MCF 10A (cell line): ENCODE results near the gene CLDN20. TPM values are rescaled to one million over a fixed set of nuclear protein-coding genes. Genes with fewer than 3 reads are reported as not detected.

ENCODE experiments used
- BruUV-seq: library from RNA; stranded (reverse); fragments of 400-500 nt; replicated peaks from 2 replicates; lab custom pipeline; 2021; lab: Mats Ljungman, UMichigan
- CTCF ChIA-PET: fragments of 300-600 bp; sonication (Branson Sonifier 250); formaldehyde crosslinking; extraction: SDS; loops from one replicate; lab custom pipeline; 2021; ENCODE audit warnings: antibody characterized with exemption, inconsistent platforms; lab: Yijun Ruan, JAX
- POLR2A ChIA-PET: fragments of 300-600, 350-650 bp; sonication (Branson Sonifier 250); formaldehyde crosslinking; extraction: SDS; loops from one replicate; lab custom pipeline; 2020; ENCODE audit warnings: antibody characterized with exemption, inconsistent platforms; lab: Yijun Ruan, JAX
- DNase-seq: peaks from one replicate; pipeline ENCODE4 v3.0.0-alpha.2; 2018; ENCODE audit not compliant: unreplicated experiment
- H3K27ac Mint-ChIP-seq: one replicate; pipeline ENCODE4 v1.8.0; 2022; ENCODE audit warnings: mild to moderate bottlenecking, low read depth, mixed read lengths; ENCODE audit not compliant: unreplicated experiment
- H3K27me3 Mint-ChIP-seq: one replicate; pipeline ENCODE4 v1.8.0; 2022; ENCODE audit warnings: mixed read lengths; ENCODE audit not compliant: insufficient read depth, unreplicated experiment
- H3K36me3 Mint-ChIP-seq: one replicate; pipeline ENCODE4 v1.8.0; 2022; ENCODE audit warnings: mild to moderate bottlenecking, moderate library complexity, mixed read lengths; ENCODE audit not compliant: insufficient read depth, unreplicated experiment
- H3K4me1 Mint-ChIP-seq: one replicate; pipeline ENCODE4 v1.8.0; 2022; ENCODE audit warnings: mixed read lengths; ENCODE audit not compliant: insufficient read depth, unreplicated experiment
- H3K4me3 Mint-ChIP-seq: one replicate; pipeline ENCODE4 v1.8.0; 2022; ENCODE audit warnings: mild to moderate bottlenecking, moderate library complexity, mixed read lengths; ENCODE audit not compliant: unreplicated experiment
- H3K9me3 Mint-ChIP-seq: one replicate; pipeline ENCODE4 v1.8.0; 2022; ENCODE audit warnings: mixed read lengths; ENCODE audit not compliant: unreplicated experiment
- CTCF ChIP-seq: fragments of 200-600 bp; IDR thresholded peaks from one replicate; pipeline ENCODE4 v1.8.0; 2022; ENCODE audit warnings: antibody characterized with exemption, mild to moderate bottlenecking; ENCODE audit not compliant: unreplicated experiment
- intact Hi-C: fragments of 100-400 bp; cut with micrococcal nuclease; formaldehyde crosslinking; loops from 2 replicates; pipeline ENCODE4 v1.14.1; 2022
- total RNA-seq: library from RNA; stranded (reverse); gene quantifications from 2 replicates; pipeline ENCODE4 v1.2.3, GENCODE V29; 2022

The CLDN20 gene
- total RNA-seq, 1 experiment from 2014 or later: not detected

DNA sequence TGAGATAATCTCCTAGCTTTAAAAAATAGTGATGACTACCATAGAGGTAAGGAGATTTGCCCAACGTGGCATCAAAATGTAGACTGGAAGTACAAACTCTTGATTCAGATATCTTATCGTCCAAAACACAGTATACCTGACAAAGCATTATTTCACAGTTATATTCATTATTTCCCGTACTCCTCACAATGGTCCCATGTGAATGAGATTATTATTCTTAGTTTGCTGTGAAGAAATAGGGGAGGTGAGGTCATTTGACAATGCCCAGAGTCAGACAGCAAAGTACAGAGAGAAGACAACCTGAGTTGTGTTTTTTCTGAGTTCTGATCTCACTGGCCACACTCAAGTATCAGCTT lies 51.7 kb downstream of the CLDN20 start:
- intact Hi-C loops: loop anchor here (5.0 kb wide), 2 partner anchors 1372 to 1467 kb away; no protein-coding TSS in a partner anchor
- Mint-ChIP-seq H3K27me3 (no peaks in the 10 kb centered on the region), H3K4me3 (peak overlapping the region; percentile 79), H3K36me3 (peaks cover 4% of the 10 kb centered on the region), H3K4me1 (peaks cover 1% of the 10 kb centered on the region), H3K27ac (peak overlapping the region; percentile 97), H3K9me3 (no peaks in the 10 kb centered on the region)
- POLR2A ChIA-PET: interaction anchor here (0.6 to 2.8 kb wide), 27 partner anchors 11 to 1882 kb away, joined by 3 to 19 read pairs (median 4); no protein-coding TSS in a partner anchor
- peak; percentile 21 for DNase-seq
- no peak for TF ChIP-seq CTCF
- CTCF ChIA-PET: interaction anchor here (0.6 to 2.4 kb wide), 7 partner anchors 12 to 388 kb away, joined by 3 to 13 read pairs (median 4); no protein-coding TSS in a partner anchor
- BruUV-seq: no TSS peak

- no peak for TF ChIP-seq CTCF
- H3K4me1 Mint-ChIP-seq: no peaks in the 10 kb centered on the region
- no peak for DNase-seq
- CTCF ChIA-PET: interaction anchor here (0.6 to 2.4 kb wide), 11 partner anchors 13 to 935 kb away, joined by 3 to 13 read pairs (median 3); no protein-coding TSS in a partner anchor
- intact Hi-C loops: loop anchor here (5.0 kb wide), 2 partner anchors 1371 to 1466 kb away; no protein-coding TSS in a partner anchor
- POLR2A ChIA-PET: interaction anchor here (0.6 to 2.7 kb wide), 9 partner anchors 11 to 1706 kb away, joined by 3 to 19 read pairs (median 7); no protein-coding TSS in a partner anchor
- H3K36me3 Mint-ChIP-seq: no peaks in the 10 kb centered on the region
- H3K4me3 Mint-ChIP-seq: no peak overlapping the region
- H3K27me3 Mint-ChIP-seq: no peaks in the 10 kb centered on the region
- H3K9me3 Mint-ChIP-seq: no peaks in the 10 kb centered on the region
- no TSS peak for BruUV-seq
- H3K27ac Mint-ChIP-seq: peak overlapping the region; percentile 97
Measured at GRCh38 chr6:155316419-155316818, 52.6 kb downstream of the CLDN20 start.

GRCh38 chr6:155317186-155317585 lies 53.4 kb downstream of the CLDN20 start:
- ChIA-PET POLR2A (interaction anchor here (0.6 to 1.6 kb wide), 7 partner anchors 10 to 1832 kb away, joined by 3 to 7 read pairs (median 3); no protein-coding TSS in a partner anchor), CTCF (interaction anchor here (0.6 to 3.5 kb wide), 6 partner anchors 11 to 733 kb away, joined by 3 to 19 read pairs (median 4); no protein-coding TSS in a partner anchor)
- BruUV-seq: no TSS peak
- Mint-ChIP-seq H3K4me3 (no peak overlapping the region), H3K27me3 (no peaks in the 10 kb centered on the region), H3K4me1 (no peaks in the 10 kb centered on the region), H3K27ac (no peak overlapping the region), H3K36me3 (no peaks in the 10 kb centered on the region), H3K9me3 (no peaks in the 10 kb centered on the region)
- TF ChIP-seq CTCF: no peak
- intact Hi-C loops: loop anchor here (5.0 kb wide), 2 partner anchors 1370 to 1465 kb away; no protein-coding TSS in a partner anchor
- DNase-seq: peak; percentile 8

- Mint-ChIP-seq H3K4me3 (no peak overlapping the region), H3K27me3 (no peaks in the 10 kb centered on the region), H3K9me3 (no peaks in the 10 kb centered on the region), H3K36me3 (no peaks in the 10 kb centered on the region), H3K27ac (no peak overlapping the region), H3K4me1 (no peaks in the 10 kb centered on the region)
- intact Hi-C loops: loop anchor here (5.0 to 10.0 kb wide), 3 partner anchors 1367 to 1955 kb away; no protein-coding TSS in a partner anchor
- POLR2A ChIA-PET: no interaction called here
- no TSS peak for BruUV-seq
- no peak for DNase-seq
- no peak for TF ChIP-seq CTCF
- CTCF ChIA-PET: interaction anchor here (0.6 to 3.5 kb wide), 3 partner anchors 8 to 251 kb away, joined by 3 to 19 read pairs (median 3); no protein-coding TSS in a partner anchor
Measured at GRCh38 chr6:155319902-155320301, 56.1 kb downstream of the CLDN20 start.
